ENCODE data around the gene DPM1. TPM values are rescaled to one million over a fixed set of nuclear protein-coding genes. Genes with fewer than 3 reads are reported as not detected.
A peak's percentile ranks its signal among the peaks of the same experiment; 100 is the strongest.

The DPM1 gene
- total RNA-seq (2014; rRNA removed; shearing (Covaris generic)), result 59.2 and 60.8 TPM in 2 replicates

DNA sequence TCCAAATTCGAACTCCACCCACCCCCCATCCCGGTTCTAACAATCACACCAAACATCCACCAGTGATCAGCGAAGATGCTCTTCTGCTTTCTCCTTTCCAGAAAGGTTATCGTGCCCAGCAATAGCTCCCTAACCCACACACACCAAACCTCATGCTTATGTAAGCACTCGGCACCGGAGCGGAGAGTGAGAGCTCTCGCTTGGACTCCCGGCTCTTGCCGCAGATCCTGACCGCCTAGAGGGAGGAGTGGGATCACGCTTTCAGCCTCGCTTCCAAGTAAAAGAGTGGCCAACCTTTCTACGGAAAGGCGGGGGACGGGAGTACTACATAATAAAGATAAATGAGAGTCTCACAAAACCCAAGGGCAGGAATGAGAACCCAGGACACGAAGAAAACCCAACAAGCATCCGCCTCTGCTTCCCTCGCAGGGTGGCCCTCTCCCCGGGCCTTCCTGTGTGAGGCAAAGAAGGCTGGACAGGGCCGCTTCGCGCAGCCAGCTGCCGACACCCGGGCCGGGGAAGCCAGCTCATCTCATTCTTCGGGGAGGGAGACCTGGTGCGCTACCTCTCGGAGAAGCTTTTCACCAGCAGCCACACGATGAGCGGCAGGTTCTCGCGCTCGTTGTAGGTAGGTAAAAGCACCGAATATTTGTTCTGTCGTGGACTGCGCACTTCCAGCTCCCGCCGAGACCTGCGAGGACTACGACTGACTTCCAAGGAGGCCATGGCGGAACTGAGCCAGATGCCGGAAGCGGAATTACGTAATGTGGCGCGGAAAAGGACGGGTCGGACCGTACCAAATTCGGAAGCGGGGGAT lies at the start of gene DPM1:
TSS of gene DPM1 (minus strand) at position 735 of the 817 bp plus-strand sequence. CDS start at position 726, 9 bp downstream.
- H3K4me3 ChIP-seq (ENCODE audit: insufficient read depth, low read depth, low read length), result peak within 1 kb of the TSS; percentile 96
- H3K36me3 ChIP-seq (replicated peaks; ENCODE audit: control insufficient read depth, insufficient read depth, low read length), result peaks cover 5% of the 10 kb centered on the region
- no peaks in the 10 kb centered on the region for H3K27me3 ChIP-seq (ENCODE audit: control insufficient read depth, insufficient read depth, low read length)
- peak; percentile 88 for DNase-seq

DNA sequence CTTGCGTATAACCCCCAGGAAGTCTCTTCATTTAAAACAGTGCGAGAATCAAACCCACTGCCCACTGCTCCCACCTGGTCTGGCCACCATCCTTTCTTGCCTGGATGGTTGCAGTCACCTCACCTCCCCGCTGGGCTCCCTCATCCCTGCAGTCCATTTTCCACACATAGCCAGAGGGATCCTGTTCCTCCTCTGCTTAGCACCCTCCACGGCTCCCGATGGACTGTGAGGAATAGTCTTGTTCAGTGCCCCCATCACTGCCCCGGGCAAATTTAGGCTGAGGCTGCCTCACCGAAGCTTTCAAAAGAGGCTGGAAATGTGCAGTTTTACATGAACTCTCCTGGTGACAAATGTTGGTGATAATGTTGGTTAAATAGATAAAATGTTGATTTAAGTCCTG lies 46.9 kb upstream of the DPM1 start:
- H3K27me3 ChIP-seq (ENCODE audit: control insufficient read depth, insufficient read depth, low read length), result no peaks in the 10 kb centered on the region
- no peak overlapping the region for H3K4me3 ChIP-seq (ENCODE audit: insufficient read depth, low read depth, low read length)
- H3K36me3 ChIP-seq (replicated peaks; ENCODE audit: control insufficient read depth, insufficient read depth, low read length), result no peaks in the 10 kb centered on the region
- DNase-seq, result no peak

DNA sequence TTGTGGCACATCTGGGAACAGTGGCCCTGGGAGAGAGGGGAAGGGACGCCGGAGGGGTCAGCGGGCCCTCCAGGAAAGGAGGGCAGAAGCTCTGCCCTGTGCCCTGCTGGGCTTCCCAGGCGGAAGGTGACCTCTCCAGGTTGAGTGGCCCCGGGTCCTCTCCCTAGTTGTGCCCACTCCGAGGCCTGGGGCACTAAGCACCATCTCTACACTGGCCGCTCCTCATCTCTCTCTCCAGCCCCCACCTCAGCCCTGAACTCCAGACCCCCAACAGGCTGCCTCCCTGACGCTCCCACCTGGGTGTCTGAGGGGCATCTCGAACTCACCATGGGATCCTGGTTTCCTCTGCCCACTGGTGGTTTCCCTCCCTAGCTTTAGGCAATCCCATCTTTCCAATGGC lies 46.4 kb upstream of the DPM1 start:
- Histone ChIP-seq H3K36me3 (replicated peaks; ENCODE audit: control insufficient read depth, insufficient read depth, low read length) (no peaks in the 10 kb centered on the region), H3K4me3 (ENCODE audit: insufficient read depth, low read depth, low read length) (no peak overlapping the region), H3K27me3 (ENCODE audit: control insufficient read depth, insufficient read depth, low read length) (no peaks in the 10 kb centered on the region)
- no peak for DNase-seq

DNA sequence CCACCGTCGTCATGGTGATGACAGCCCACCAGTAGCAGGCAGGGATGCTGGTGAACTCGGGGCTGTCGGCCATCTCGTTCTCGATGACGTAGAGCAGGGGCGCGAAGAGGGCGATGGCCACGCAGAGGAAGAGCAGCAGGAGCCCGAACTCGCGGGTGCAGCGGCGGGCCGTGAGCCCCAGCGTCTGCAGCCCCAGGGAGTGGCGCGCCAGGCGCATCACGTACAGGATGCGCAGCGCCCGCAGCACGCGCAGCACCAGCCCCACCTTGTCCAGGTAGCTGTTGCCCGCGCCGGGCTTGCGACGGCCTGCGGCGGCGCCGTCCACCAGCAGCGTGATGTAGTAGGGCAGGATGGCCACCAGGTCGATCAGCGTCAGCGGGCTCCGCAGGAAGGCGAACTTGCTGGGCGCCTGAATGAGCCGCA lies 46.0 kb upstream of the DPM1 start:
- no peaks in the 10 kb centered on the region for H3K27me3 ChIP-seq (ENCODE audit: control insufficient read depth, insufficient read depth, low read length)
- no peak overlapping the region for H3K4me3 ChIP-seq (ENCODE audit: insufficient read depth, low read depth, low read length)
- no peaks in the 10 kb centered on the region for H3K36me3 ChIP-seq (replicated peaks; ENCODE audit: control insufficient read depth, insufficient read depth, low read length)
- peak; percentile 62 for DNase-seq

DNA sequence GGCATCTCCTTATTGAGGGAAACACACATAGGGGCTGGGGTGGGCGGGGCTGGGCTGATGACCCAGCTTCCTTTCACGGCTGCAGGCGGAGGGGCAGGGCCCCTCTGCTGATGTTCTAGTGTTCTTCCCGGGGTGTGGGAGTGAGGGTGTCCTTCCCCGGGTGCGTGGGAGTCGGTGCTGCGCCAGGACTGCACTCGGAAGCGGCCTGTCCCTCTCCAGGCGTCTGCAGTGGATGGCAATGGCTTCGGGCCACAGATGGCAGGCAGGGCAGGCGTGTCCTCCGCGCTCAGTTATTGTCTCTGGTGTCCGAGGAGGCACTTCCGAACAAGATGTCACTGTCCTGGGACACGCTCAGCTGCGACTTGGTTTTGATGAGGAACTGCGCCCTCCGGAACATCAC lies 45.4 kb upstream of the DPM1 start:
- Histone ChIP-seq H3K27me3 (ENCODE audit: control insufficient read depth, insufficient read depth, low read length) (no peaks in the 10 kb centered on the region), H3K36me3 (replicated peaks; ENCODE audit: control insufficient read depth, insufficient read depth, low read length) (no peaks in the 10 kb centered on the region), H3K4me3 (ENCODE audit: insufficient read depth, low read depth, low read length) (no peak overlapping the region)
- DNase-seq, result no peak

DNA sequence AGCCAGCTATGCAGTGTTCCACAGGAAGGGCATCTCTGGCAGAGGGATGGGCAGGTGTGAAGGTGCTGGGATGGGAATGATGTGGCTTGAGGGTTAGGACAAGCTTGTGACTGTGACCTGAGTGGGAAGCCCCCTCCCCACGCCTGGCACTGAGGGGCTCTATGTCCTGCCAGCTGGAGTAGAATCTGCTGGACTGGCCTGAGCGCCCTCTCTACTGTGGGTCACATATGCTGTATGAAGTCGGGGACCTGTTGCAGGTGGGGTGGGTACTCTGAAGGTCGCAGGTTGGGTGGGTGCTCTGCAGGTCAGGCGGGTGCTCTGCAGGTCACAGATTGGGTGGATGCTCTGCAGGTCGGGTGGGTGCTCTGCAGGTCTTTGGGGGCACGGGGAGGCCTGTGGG lies 44.3 kb upstream of the DPM1 start:
- no peak for DNase-seq
- H3K36me3 ChIP-seq (replicated peaks; ENCODE audit: control insufficient read depth, insufficient read depth, low read length), result no peaks in the 10 kb centered on the region
- H3K4me3 ChIP-seq (ENCODE audit: insufficient read depth, low read depth, low read length), result no peak overlapping the region
- H3K27me3 ChIP-seq (ENCODE audit: control insufficient read depth, insufficient read depth, low read length), result no peaks in the 10 kb centered on the region

DNA sequence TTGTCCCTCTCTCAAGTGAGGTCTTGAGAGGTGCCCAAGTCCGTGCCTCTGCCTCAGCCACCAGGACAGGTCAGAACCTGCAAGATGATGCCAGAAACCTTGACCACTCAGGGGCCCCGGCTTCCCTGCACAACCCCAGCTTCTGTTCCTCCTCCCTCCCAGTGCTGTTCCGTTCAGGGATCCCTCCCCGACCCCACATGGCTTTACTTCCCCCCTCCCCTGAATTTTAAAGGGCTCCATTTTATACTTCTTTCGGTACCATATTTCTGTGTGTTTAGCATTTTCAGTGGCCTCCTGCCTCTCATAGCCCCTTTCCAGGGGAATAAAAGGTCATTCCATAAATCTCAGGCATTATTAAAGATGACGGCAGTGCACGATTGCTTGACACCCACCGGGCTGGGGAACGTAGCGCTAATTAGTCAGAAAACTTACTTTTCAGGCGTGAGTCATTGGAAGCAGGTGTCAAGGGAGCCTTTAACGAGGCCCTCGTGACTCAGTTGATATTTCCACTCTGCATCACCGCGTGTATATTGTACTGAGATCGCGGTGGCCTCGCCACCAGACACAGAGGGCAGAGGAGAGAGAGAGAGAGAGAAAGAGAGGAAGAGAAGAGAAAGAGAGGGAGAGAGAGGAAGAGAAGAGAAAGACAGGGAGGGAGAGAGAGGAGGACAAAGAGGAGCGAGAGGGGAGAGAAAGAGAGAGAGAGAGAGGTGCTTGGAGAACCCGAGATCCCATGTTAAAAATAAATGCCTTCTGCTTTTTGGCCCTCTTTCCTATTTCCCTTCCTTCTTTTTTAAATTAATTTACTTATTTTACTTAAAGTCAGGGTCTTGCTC lies 43.3 kb upstream of the DPM1 start:
- no peak for DNase-seq
- Histone ChIP-seq H3K27me3 (ENCODE audit: control insufficient read depth, insufficient read depth, low read length) (no peaks in the 10 kb centered on the region), H3K36me3 (replicated peaks; ENCODE audit: control insufficient read depth, insufficient read depth, low read length) (no peaks in the 10 kb centered on the region), H3K4me3 (ENCODE audit: insufficient read depth, low read depth, low read length) (no peak overlapping the region)

DNA sequence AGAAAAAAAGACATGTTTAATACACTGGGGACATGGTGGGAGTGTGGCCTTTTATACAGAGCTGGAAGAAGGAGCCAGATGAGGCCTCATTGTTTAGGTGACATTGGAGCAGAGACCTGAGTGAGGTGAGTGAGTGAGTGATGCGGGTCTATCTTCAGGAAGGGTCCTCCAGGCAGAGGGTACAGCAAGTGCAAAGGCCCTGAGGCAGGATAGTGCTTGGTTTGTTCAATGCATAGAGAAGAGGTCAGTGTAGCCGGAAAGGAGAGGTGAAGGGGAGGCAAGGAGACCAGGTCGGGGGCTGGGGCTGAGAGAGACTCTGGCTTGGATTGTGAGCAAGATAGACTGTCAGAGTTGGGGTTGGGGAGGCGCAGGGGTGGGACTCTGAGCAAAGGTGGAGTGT lies 41.0 kb upstream of the DPM1 start:
- H3K27me3 ChIP-seq (ENCODE audit: control insufficient read depth, insufficient read depth, low read length), result no peaks in the 10 kb centered on the region

DNA sequence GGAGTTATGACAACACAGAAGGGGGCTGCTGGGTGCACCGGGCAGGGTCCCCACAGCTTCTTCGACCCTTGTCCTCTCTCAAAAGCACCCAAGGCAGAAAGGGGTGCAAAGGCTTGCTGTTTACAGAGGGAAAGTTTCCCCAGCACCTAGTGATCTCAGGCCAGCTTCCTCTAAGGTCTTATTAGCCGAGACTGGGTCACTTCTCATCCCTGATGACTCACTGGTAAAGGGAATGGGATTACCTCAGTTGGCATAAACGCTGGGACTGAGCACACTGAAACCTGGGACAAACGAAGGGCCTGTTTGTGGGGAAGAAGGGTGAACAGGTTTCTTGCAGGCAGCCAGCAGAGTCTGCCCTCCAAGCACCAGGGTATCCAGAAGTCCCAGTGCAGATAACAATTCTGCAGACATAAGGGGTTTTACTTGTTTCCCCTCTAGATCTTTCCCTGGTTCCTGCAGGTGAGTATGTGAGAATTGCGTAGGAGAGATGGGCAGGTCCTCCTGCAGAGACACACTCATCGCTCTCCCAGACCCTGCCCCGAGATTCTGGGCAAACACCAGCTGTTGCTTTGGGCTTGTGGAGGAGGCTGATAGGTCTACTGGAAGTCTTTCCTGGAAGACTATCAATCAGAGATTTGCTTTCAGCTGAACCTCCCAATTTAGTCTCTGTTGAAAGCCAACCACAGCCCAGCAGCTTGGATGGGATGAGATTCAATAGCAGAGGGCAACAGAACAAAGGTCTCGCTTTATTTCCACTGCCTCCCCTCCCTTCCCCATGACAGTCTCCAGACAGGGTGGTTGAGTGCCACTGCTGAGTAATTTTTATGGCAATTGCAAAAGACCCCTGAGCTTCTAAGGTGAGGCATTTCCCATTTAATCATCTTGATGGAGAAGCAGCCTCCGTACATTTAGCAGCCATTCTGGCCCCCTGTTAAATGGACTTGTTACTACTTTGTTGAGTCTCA lies 38.9 kb upstream of the DPM1 start:
- no peak for DNase-seq
- no peaks in the 10 kb centered on the region for H3K27me3 ChIP-seq (ENCODE audit: control insufficient read depth, insufficient read depth, low read length)
- H3K4me3 ChIP-seq (ENCODE audit: insufficient read depth, low read depth, low read length), result no peak overlapping the region
- no peaks in the 10 kb centered on the region for H3K36me3 ChIP-seq (replicated peaks; ENCODE audit: control insufficient read depth, insufficient read depth, low read length)

More for the DNA sequence above, 41.0 kb upstream of the DPM1 start:
- H3K4me3 ChIP-seq (ENCODE audit: insufficient read depth, low read depth, low read length), result no peak overlapping the region
- no peaks in the 10 kb centered on the region for H3K36me3 ChIP-seq (replicated peaks; ENCODE audit: control insufficient read depth, insufficient read depth, low read length)
- no peak for DNase-seq

DNA sequence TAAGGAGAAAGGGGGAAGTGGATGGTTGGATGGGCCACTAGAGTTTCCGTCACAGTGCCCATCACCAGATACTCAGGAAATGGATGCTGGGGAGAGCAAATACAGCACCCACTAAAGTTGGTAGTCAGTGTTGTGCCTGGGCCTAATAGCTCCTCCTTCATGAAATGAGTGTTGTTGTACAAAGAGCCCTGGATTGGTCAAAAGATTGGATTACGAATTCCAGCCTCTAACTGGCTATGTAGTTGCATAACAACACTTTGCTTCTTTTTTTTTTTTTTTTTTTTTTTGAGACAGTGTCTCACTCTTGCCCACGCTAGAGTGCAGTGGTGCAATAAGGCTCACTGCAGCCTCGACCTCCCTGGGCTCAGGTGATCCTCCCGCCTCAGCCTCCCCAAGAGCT lies 37.2 kb upstream of the DPM1 start:
- Histone ChIP-seq H3K36me3 (replicated peaks; ENCODE audit: control insufficient read depth, insufficient read depth, low read length) (no peaks in the 10 kb centered on the region), H3K27me3 (ENCODE audit: control insufficient read depth, insufficient read depth, low read length) (no peaks in the 10 kb centered on the region), H3K4me3 (ENCODE audit: insufficient read depth, low read depth, low read length) (no peak overlapping the region)
- no peak for DNase-seq

DNA sequence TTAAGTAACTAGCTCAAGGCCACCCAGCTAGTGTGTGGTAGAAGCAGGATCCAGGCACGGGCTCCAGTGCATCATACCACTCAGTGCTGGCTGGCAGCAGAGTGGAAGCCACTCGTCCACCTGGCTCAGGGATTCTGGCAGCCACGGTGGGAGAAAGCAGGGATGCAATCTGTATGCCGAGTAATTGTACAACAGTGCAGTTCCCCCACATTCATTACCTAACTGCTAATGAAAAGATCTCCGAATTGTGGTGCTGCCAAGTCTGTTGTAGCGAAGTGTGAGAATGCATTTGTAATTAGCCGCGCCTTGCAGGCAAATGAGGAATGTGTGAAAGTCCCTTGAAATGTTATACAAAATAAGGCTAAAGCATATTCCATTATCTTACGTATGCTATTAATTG lies 35.5 kb upstream of the DPM1 start:
- no peak for DNase-seq
- H3K4me3 ChIP-seq (ENCODE audit: insufficient read depth, low read depth, low read length), result no peak overlapping the region

DNA sequence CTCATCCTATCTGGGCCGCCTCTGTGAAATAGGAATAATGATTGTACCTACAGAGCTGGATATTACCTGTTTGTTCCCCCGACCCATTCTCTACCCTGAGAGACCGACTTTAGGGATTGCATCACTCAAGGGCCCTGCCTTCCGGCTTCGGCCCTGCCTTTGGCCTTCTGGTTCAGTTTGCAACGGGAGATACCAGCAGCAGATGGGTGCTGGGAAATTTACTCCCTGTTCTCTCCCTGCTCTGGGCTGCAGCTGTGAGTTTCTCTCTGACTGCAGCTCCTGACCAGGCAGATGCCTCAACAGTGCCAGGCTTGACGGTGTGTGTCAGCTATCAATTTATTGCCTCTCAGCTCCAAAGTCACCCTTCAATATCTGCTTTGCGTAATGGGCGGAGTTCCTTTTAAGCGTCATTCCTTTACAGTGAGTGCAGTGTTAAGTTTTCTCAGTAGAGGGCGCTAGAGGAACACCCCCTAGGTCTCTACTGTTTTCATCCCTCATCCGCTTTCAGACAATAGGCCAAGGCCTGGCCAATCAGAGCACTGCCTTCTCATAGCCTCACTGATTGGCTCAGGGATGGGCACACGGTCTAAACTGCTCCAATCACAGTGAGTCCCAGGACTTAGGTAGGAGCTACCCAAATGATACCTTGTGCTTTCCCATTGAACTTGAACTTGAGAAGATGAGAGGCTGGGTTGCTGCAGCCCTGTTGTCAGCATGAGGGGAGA lies 34.6 kb upstream of the DPM1 start:
- H3K36me3 ChIP-seq (replicated peaks; ENCODE audit: control insufficient read depth, insufficient read depth, low read length), result no peaks in the 10 kb centered on the region
- DNase-seq, result peak; percentile 95
- H3K27me3 ChIP-seq (ENCODE audit: control insufficient read depth, insufficient read depth, low read length), result no peaks in the 10 kb centered on the region
- H3K4me3 ChIP-seq (ENCODE audit: insufficient read depth, low read depth, low read length), result no peak overlapping the region; the same call in 1 of the 2 replicates

More for the DNA sequence above, 35.5 kb upstream of the DPM1 start:
- Histone ChIP-seq H3K36me3 (replicated peaks; ENCODE audit: control insufficient read depth, insufficient read depth, low read length) (no peaks in the 10 kb centered on the region), H3K27me3 (ENCODE audit: control insufficient read depth, insufficient read depth, low read length) (no peaks in the 10 kb centered on the region)

DNA sequence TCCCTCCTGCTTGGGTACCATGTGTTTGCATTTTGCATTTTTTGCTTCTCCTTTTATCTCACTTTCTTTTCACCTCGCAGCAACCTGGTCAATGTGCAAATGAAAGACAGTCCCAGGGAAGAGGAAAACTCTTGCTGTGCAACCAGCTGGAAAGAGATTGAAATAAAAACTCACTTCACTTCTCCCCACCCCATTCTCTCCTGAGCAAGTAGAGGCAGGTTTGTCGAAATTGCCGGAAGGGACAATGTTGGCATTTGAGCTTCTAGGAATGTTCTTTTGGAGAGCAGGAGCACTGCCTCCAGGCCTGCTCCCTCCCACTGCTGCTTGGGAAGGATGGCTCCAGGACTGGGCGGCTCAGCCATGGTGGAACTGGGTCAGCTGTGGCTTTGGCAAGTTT lies 34.0 kb upstream of the DPM1 start:
- peak; percentile 51 for DNase-seq
- no peaks in the 10 kb centered on the region for H3K36me3 ChIP-seq (replicated peaks; ENCODE audit: control insufficient read depth, insufficient read depth, low read length)
- no peak overlapping the region for H3K4me3 ChIP-seq (ENCODE audit: insufficient read depth, low read depth, low read length)
- H3K27me3 ChIP-seq (ENCODE audit: control insufficient read depth, insufficient read depth, low read length), result no peaks in the 10 kb centered on the region

DNA sequence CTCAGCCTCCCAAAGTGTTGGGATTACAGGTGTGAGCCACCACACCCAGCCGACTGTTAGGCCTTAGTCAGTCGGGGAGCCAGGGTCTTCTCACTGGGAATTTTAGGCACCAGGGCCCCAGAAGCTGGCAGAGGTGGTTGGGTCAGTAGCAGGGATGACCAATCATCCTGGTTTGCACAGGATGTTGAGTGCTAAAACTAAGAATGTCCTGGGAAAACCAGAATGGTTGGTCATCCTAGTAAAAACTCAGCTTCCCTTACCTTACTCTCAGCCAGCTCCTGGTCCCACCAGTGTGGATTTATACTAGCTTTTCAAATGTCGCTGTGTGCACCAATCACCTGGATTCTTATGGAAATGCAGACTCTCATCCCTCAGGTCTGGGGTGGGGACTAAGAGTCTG lies 32.7 kb upstream of the DPM1 start:
- H3K36me3 ChIP-seq (replicated peaks; ENCODE audit: control insufficient read depth, insufficient read depth, low read length), result no peaks in the 10 kb centered on the region
- H3K27me3 ChIP-seq (ENCODE audit: control insufficient read depth, insufficient read depth, low read length), result no peaks in the 10 kb centered on the region
- H3K4me3 ChIP-seq (ENCODE audit: insufficient read depth, low read depth, low read length), result no peak overlapping the region
- no peak for DNase-seq

Measured in H7 (cell line).